ENCODE data around the gene TMIGD2. TPM values are rescaled to one million over a fixed set of nuclear protein-coding genes. Genes with fewer than 3 reads are reported as not detected.

The TMIGD2 gene
- total RNA-seq, 1 experiment from 2014 or later = not detected

GRCh38 chr19:4297901-4298809, 4.0 kb downstream of the TMIGD2 start:
- in situ Hi-C loops (cut with HindIII; ENCODE audit: low pct_unique_long_range_greater_than_20kb, low sequenced_read_pairs) (no loop called here), intact Hi-C loops (cut with micrococcal nuclease; ENCODE audit: unreplicated experiment) (no loop called here)
- no peak for TF ChIP-seq SIN3A (IDR thresholded peaks at IDR 0.05; ENCODE audit: borderline replicate concordance, insufficient read depth, low read depth, low read length)
- TF ChIP-seq TCF7L2 (IDR thresholded peaks at IDR 0.05; ENCODE audit: low read depth, low read length) = no peak
- TF ChIP-seq, protein P1, sequence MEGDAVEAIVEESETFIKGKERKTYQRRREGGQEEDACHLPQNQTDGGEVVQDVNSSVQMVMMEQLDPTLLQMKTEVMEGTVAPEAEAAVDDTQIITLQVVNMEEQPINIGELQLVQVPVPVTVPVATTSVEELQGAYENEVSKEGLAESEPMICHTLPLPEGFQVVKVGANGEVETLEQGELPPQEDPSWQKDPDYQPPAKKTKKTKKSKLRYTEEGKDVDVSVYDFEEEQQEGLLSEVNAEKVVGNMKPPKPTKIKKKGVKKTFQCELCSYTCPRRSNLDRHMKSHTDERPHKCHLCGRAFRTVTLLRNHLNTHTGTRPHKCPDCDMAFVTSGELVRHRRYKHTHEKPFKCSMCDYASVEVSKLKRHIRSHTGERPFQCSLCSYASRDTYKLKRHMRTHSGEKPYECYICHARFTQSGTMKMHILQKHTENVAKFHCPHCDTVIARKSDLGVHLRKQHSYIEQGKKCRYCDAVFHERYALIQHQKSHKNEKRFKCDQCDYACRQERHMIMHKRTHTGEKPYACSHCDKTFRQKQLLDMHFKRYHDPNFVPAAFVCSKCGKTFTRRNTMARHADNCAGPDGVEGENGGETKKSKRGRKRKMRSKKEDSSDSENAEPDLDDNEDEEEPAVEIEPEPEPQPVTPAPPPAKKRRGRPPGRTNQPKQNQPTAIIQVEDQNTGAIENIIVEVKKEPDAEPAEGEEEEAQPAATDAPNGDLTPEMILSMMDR (IDR thresholded peaks at IDR 0.05) = no peak
- TF ChIP-seq REST (IDR thresholded peaks at IDR 0.05; ENCODE audit: insufficient read depth in 1 of 2, low read depth in 2 of 2, low read length in 1 of 2) = no peak
- no peak for TF ChIP-seq POLR2AphosphoS5 (IDR thresholded peaks at IDR 0.05; ENCODE audit: low read depth, low read length)
- POLR2A ChIA-PET = interaction anchor here (0.7 kb wide), 2 partner anchors 19 to 431 kb away, joined by 5 to 6 read pairs; no protein-coding TSS in a partner anchor
- H3K4me1 ChIP-seq (ENCODE audit: control insufficient read depth, insufficient read depth, low read length) = peaks cover 5% of the 10 kb centered on the region
- no peaks in the 10 kb centered on the region for H3K9me3 ChIP-seq (ENCODE audit: control insufficient read depth, insufficient read depth, low read depth, low read length)
- no TSS peak for BruUV-seq (replicated peaks)
- H3K4me3 ChIP-seq (ENCODE audit: low read depth in 2 of 2, low read length in 2 of 2) = no peak overlapping the region
- DNase-seq (ENCODE audit: low read depth, low spot score) = no peak
- no peaks in the 10 kb centered on the region for H3K27me3 ChIP-seq (ENCODE audit: control insufficient read depth, insufficient read depth, low read length)
- H3K27ac ChIP-seq (ENCODE audit: low read length) = no peak overlapping the region
- ATAC-seq = no peak
- CTCF ChIA-PET = no interaction called here
- H3K36me3 ChIP-seq (ENCODE audit: control insufficient read depth, insufficient read depth, low read length) = no peaks in the 10 kb centered on the region

- no peak overlapping the region for H3K27ac ChIP-seq (ENCODE audit: low read length)
- intact Hi-C loops (cut with micrococcal nuclease; ENCODE audit: unreplicated experiment) = no loop called here
- DNase-seq (ENCODE audit: low read depth, low spot score) = no peak
- POLR2A ChIA-PET = no interaction called here
- H3K4me3 ChIP-seq (ENCODE audit: low read depth in 2 of 2, low read length in 2 of 2) = no peak overlapping the region
- H3K4me1 ChIP-seq (ENCODE audit: control insufficient read depth, insufficient read depth, low read length) = no peaks in the 10 kb centered on the region
- CTCF ChIA-PET = interaction anchor here (0.6 kb wide), 1 partner anchor 10 kb away, joined by 4 read pairs; no protein-coding TSS in a partner anchor
- TF ChIP-seq SIN3A (IDR thresholded peaks at IDR 0.05; ENCODE audit: borderline replicate concordance, insufficient read depth, low read depth, low read length) (no peak), REST (IDR thresholded peaks at IDR 0.05; ENCODE audit: insufficient read depth in 1 of 2, low read depth in 2 of 2, low read length in 1 of 2) (no peak), TCF7L2 (IDR thresholded peaks at IDR 0.05; ENCODE audit: low read depth, low read length) (no peak), POLR2AphosphoS5 (IDR thresholded peaks at IDR 0.05; ENCODE audit: low read depth, low read length) (no peak)
- TF ChIP-seq, protein P1 (IDR thresholded peaks at IDR 0.05) = no peak
- no peak for ATAC-seq
- no peaks in the 10 kb centered on the region for H3K9me3 ChIP-seq (ENCODE audit: control insufficient read depth, insufficient read depth, low read depth, low read length)
- no TSS peak for BruUV-seq (replicated peaks)
- no peaks in the 10 kb centered on the region for H3K36me3 ChIP-seq (ENCODE audit: control insufficient read depth, insufficient read depth, low read length)
- in situ Hi-C loops (cut with HindIII; ENCODE audit: low pct_unique_long_range_greater_than_20kb, low sequenced_read_pairs) = no loop called here
- H3K27me3 ChIP-seq (ENCODE audit: control insufficient read depth, insufficient read depth, low read length) = no peaks in the 10 kb centered on the region
These were observed 6.0 kb downstream of the TMIGD2 start for GRCh38 chr19:4295972-4296771.
